PC-3 (cell line): Measurements from ENCODE around the gene AHSP. TPM values are rescaled to one million over a fixed set of nuclear protein-coding genes. Genes with fewer than 3 reads are reported as not detected.

Experiments
- ATAC-seq: fragments of 200-7000 bp; cut with Tn5 transposase; 2 replicates; pipeline ENCODE4 v1.9.1; 2020; ENCODE audit warnings: mild to moderate bottlenecking, moderate library complexity
- Bru-seq: library from RNA; stranded (reverse); fragments of 400-500 nt; gene quantifications from one replicate; lab custom pipeline; 2021; lab: Mats Ljungman, UMichigan
- BruChase-seq, 2 experiments: library from RNA; stranded (reverse); fragments of 400-500 nt; gene quantifications; one replicate each; lab custom pipeline; 2021; lab: Mats Ljungman, UMichigan
- BruUV-seq: library from RNA; stranded (reverse); fragments of 400-500 nt; replicated peaks from 2 replicates; lab custom pipeline; 2021; lab: Mats Ljungman, UMichigan
- CTCF ChIA-PET: fragments of 300-600 bp; sonication (Branson Sonifier 250); formaldehyde crosslinking; loops from one replicate; lab custom pipeline; 2022; ENCODE audit warnings: antibody characterized with exemption; lab: Charles Lee
- POLR2A ChIA-PET: fragments of 300-600 bp; sonication (Branson Sonifier 250); formaldehyde crosslinking; loops from one replicate; lab custom pipeline; 2022; ENCODE audit warnings: antibody characterized with exemption; ENCODE audit not compliant: unreplicated experiment; lab: Charles Lee
- DNase-seq: peaks from one replicate; pipeline ENCODE4 v3.0.0-alpha.2; 2015
- H2AFZ ChIP-seq: fragments of 300-600 bp; sonication (generic); 2 replicates; pipeline ENCODE4 v1.6.0; 2016; ENCODE audit warnings: antibody characterized with exemption, low read length
- H3F3A ChIP-seq: fragments of 300-600 bp; sonication (generic); one replicate; pipeline ENCODE4 v1.6.0; 2017; ENCODE audit warnings: antibody characterized with exemption, low read length, control low read depth, mild to moderate bottlenecking; ENCODE audit not compliant: unreplicated experiment
- H3K27ac ChIP-seq: fragments of 300-600 bp; sonication (generic); 2 replicates; pipeline ENCODE4 v1.5.1; 2016; ENCODE audit warnings: mild to moderate bottlenecking, low read length
- H3K27me3 ChIP-seq: fragments of 300-600 bp; sonication (generic); 2 replicates; pipeline ENCODE4 v1.6.1; 2016; ENCODE audit warnings: low read length, mixed read lengths
- H3K36me3 ChIP-seq: fragments of 300-600 bp; sonication (generic); 2 replicates; pipeline ENCODE4 v1.6.1; 2016; ENCODE audit warnings: low read depth, mixed run types, low read length, mixed read lengths
- H3K4me1 ChIP-seq: fragments of 300-600 bp; sonication (generic); 2 replicates; pipeline ENCODE4 v1.5.1; 2016; ENCODE audit warnings: low read length; ENCODE audit not compliant: insufficient read depth
- H3K4me2 ChIP-seq: fragments of 300-600 bp; sonication (generic); 2 replicates; pipeline ENCODE4 v1.6.0; 2016; ENCODE audit warnings: low read length
- H3K4me3 ChIP-seq: fragments of 300-600 bp; sonication (generic); 2 replicates; pipeline ENCODE4 v1.5.1; 2016; ENCODE audit warnings: mild to moderate bottlenecking, low read length, mixed read lengths
- H3K79me2 ChIP-seq: fragments of 300-600 bp; sonication (generic); 2 replicates; pipeline ENCODE4 v1.6.1; 2017; ENCODE audit warnings: low read length, mixed read lengths
- H3K9ac ChIP-seq: fragments of 300-600 bp; sonication (generic); 2 replicates; pipeline ENCODE4 v1.6.0; 2016; ENCODE audit warnings: mild to moderate bottlenecking, low read length
- H3K9me2 ChIP-seq: fragments of 300-600 bp; sonication (generic); replicated peaks from 2 replicates; pipeline ENCODE4 v1.6.1; 2016; ENCODE audit warnings: mixed run types, low read length, mixed read lengths
- H3K9me3 ChIP-seq: fragments of 300-600 bp; sonication (generic); 2 replicates; pipeline ENCODE4 v1.6.1; 2016; ENCODE audit warnings: low read length, mixed read lengths
- H4K20me1 ChIP-seq: fragments of 300-600 bp; sonication (generic); 2 replicates; pipeline ENCODE4 v1.6.1; 2016; ENCODE audit warnings: low read length, mixed read lengths
- EZH2 ChIP-seq: fragments of 300-600 bp; sonication (generic); IDR thresholded peaks from one replicate; pipeline ENCODE4 v1.6.1; 2017; ENCODE audit warnings: antibody characterized with exemption, mild to moderate bottlenecking, low read length; ENCODE audit not compliant: unreplicated experiment
- EZH2phosphoT487 ChIP-seq: fragments of 300-600 bp; sonication (generic); IDR thresholded peaks from 2 replicates; pipeline ENCODE4 v1.6.1; 2018; ENCODE audit warnings: mild to moderate bottlenecking, antibody characterized with exemption, low read length, borderline replicate concordance
- intact Hi-C: fragments of 100-400 bp; cut with micrococcal nuclease; formaldehyde crosslinking; loops from 2 replicates; pipeline ENCODE4 v1.9.0; 2023
- long read RNA-seq: library from polyadenylated mRNA; unstranded; transcript quantifications from one replicate; pipeline ENCODE4 v2.0.0, GENCODE V29; 2021; ENCODE audit not compliant: unreplicated experiment
- total RNA-seq: library from RNA; depleted of rRNA; stranded (reverse); fragments of >200 nt; gene quantifications from 2 replicates; pipeline ENCODE4 v1.2.3, GENCODE V29; 2014; rRNA removed
- TF ChIP-seq, protein P1 (sequence below): fragments of 300-600 bp; sonication (generic); conservative IDR thresholded peaks from 2 replicates; pipeline ENCODE4 v1.5.1; 2017; ENCODE audit warnings: antibody characterized with exemption, low read depth, mild to moderate bottlenecking, low read length

The AHSP gene, protein sequence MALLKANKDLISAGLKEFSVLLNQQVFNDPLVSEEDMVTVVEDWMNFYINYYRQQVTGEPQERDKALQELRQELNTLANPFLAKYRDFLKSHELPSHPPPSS
- total RNA-seq (not detected in 2 replicates), Bru-seq, nascent RNA (not detected), BruChase-seq, experiment 1, labeled RNA remaining after a 6-hour chase (not detected), BruChase-seq, experiment 2, labeled RNA remaining after a 2-hour chase (not detected)
- long read RNA-seq = 0 reads

DNA sequence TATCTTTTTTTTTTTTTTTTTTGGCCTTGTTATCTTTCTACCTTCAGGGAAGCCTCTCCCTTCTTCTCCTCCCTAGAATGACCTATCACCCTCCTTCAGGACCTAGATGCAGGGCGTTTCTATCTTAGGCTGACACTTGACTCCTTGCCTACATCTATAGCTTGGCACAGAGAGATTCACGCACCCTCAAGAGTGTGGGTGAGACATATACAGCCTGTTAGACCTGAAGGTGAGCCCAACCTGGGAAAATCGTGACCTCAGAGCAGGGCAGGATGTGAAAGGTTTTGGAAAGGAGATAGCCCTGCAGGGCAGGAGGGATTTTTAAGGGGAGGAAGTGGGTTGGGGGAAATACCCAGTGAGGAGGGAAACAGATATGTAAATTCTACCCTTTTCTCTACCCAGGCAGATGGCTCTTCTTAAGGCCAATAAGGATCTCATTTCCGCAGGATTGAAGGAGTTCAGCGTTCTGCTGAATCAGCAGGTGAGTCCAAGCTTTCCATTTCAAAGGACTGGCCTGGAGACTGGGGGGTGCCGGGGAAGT lies at the start of gene AHSP:
Gene AHSP (plus strand): TSS at position 167 of the 541 bp plus-strand sequence. CDS start 240 bp downstream, at position 407.
- H3K4me1 ChIP-seq = no peaks in the 10 kb centered on the region
- DNase-seq = no peak
- H3K9me2 ChIP-seq = no peaks in the 10 kb centered on the region
- H3K27me3 ChIP-seq = peaks cover 17% of the 10 kb centered on the region
- no peaks in the 10 kb centered on the region for H3F3A ChIP-seq
- no peaks in the 10 kb centered on the region for H4K20me1 ChIP-seq
- TF ChIP-seq, protein P1, sequence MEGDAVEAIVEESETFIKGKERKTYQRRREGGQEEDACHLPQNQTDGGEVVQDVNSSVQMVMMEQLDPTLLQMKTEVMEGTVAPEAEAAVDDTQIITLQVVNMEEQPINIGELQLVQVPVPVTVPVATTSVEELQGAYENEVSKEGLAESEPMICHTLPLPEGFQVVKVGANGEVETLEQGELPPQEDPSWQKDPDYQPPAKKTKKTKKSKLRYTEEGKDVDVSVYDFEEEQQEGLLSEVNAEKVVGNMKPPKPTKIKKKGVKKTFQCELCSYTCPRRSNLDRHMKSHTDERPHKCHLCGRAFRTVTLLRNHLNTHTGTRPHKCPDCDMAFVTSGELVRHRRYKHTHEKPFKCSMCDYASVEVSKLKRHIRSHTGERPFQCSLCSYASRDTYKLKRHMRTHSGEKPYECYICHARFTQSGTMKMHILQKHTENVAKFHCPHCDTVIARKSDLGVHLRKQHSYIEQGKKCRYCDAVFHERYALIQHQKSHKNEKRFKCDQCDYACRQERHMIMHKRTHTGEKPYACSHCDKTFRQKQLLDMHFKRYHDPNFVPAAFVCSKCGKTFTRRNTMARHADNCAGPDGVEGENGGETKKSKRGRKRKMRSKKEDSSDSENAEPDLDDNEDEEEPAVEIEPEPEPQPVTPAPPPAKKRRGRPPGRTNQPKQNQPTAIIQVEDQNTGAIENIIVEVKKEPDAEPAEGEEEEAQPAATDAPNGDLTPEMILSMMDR = no peak
- TF ChIP-seq EZH2 = no peak
- TF ChIP-seq EZH2phosphoT487 = no peak
- H3K27ac ChIP-seq = no peak within 1 kb of the TSS
- no peak within 1 kb of the TSS for H3K4me2 ChIP-seq
- no TSS peak for BruUV-seq
- H3K36me3 ChIP-seq = no peaks in the 10 kb centered on the region
- no peak within 1 kb of the TSS for H2AFZ ChIP-seq
- H3K79me2 ChIP-seq = no peaks in the 10 kb centered on the region
- H3K4me3 ChIP-seq = no peak within 1 kb of the TSS
- POLR2A ChIA-PET = no interaction called here
- no peaks in the 10 kb centered on the region for H3K9me3 ChIP-seq
- intact Hi-C loops = no loop called here
- CTCF ChIA-PET = no interaction called here
- no peak within 1 kb of the TSS for H3K9ac ChIP-seq
- no peak for ATAC-seq

DNA sequence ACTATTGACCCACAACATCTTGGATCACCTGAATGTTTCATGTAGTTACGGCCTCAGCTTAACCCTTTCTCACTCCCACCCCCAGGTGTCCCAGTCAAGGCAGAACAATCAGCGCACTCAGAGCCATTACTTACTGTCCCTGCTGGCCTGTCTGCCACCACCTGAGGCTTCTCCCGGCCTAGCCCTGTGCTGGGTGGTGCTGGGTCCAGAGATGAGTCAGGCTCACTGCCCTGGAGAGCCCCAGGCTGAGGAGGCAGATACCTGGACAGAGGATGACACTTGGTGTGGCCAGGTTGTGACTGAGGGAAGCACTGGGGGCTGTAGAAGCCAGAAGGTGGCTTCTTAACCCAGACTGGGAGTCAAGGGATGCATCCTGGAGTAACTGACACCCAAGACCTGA lies 48.7 kb upstream of the AHSP start:
- Histone ChIP-seq H3K4me2 (no peak overlapping the region), H3K9ac (no peak overlapping the region), H3K36me3 (no peaks in the 10 kb centered on the region), H3K4me1 (no peaks in the 10 kb centered on the region), H3K9me3 (no peaks in the 10 kb centered on the region), H3F3A (no peaks in the 10 kb centered on the region), H3K27ac (no peak overlapping the region), H3K79me2 (no peaks in the 10 kb centered on the region), H2AFZ (no peak overlapping the region), H3K4me3 (no peak overlapping the region), H3K27me3 (no peaks in the 10 kb centered on the region), H3K9me2 (no peaks in the 10 kb centered on the region), H4K20me1 (no peaks in the 10 kb centered on the region)
- BruUV-seq = no TSS peak
- DNase-seq (no peak), ATAC-seq (no peak; the same call in 1 of the 2 replicates)
- TF ChIP-seq EZH2phosphoT487 (no peak), EZH2 (no peak)
- TF ChIP-seq, protein P1 = no peak
- CTCF ChIA-PET = no interaction called here
- POLR2A ChIA-PET = no interaction called here
- intact Hi-C loops = no loop called here

DNA sequence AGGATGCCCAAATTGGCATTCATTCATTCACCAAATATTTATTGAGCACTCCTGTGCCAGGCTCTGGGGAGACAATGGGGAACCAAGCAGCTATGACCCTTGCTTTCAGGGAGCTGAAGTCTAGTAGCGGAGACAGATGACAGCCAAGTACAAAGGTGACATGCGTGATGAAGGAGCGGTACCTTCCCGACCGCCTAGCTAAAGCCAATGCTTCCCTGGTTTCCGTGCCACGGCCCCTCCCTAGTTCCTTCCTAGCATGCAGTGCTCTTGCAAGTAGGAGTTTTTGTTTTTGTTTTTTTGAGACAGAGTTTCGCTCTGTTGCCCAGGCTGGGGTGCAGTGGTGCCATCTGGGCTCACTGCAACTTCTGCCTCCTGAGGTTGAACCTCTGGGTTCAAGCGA lies 47.9 kb upstream of the AHSP start:
- ChIA-PET POLR2A (no interaction called here), CTCF (no interaction called here)
- H3K9me2 ChIP-seq = no peaks in the 10 kb centered on the region

More for the DNA sequence above, 47.9 kb upstream of the AHSP start:
- H3K36me3 ChIP-seq = no peaks in the 10 kb centered on the region
- H3K9me3 ChIP-seq = no peaks in the 10 kb centered on the region
- no peaks in the 10 kb centered on the region for H3K79me2 ChIP-seq
- DNase-seq (no peak), ATAC-seq (no peak)
- no peaks in the 10 kb centered on the region for H4K20me1 ChIP-seq
- no peak overlapping the region for H3K9ac ChIP-seq
- H3K4me2 ChIP-seq = no peak overlapping the region
- H3K27ac ChIP-seq = no peak overlapping the region
- H3K4me1 ChIP-seq = no peaks in the 10 kb centered on the region
- intact Hi-C loops = no loop called here
- no peaks in the 10 kb centered on the region for H3F3A ChIP-seq
- no TSS peak for BruUV-seq
- H3K27me3 ChIP-seq = no peaks in the 10 kb centered on the region
- H3K4me3 ChIP-seq = no peak overlapping the region
- H2AFZ ChIP-seq = no peak overlapping the region
- TF ChIP-seq EZH2phosphoT487 (no peak), EZH2 (no peak)
- TF ChIP-seq, protein P1 = no peak
